H1 (cell line): ENCODE measurements around the gene ABL2.

Experiments used
- EZH2 ChIP-seq: fragments of 200-600 bp; sonication (generic); IDR thresholded peaks from 2 replicates; pipeline ENCODE4 v1.7.1; 2012; ENCODE audit warnings: low read depth, mild to moderate bottlenecking, moderate library complexity, low read length, inconsistent platforms; ENCODE audit not compliant: severe bottlenecking
- POLR2A ChIP-seq, 2 experiments: IDR thresholded peaks; 1 replicate in 1 of 2; 2 replicates in 1 of 2; pipeline ENCODE4 v1.6.1; 2011; ENCODE audit warnings: low read depth in 2 of 2, low read length in 2 of 2, mild to moderate bottlenecking in 2 of 2; ENCODE audit errors: control extremely low read depth in 1 of 2
- SUZ12 ChIP-seq: fragments of 200-600 bp; sonication (generic); IDR thresholded peaks from 2 replicates; pipeline ENCODE4 v1.6.1; 2012; ENCODE audit warnings: mild to moderate bottlenecking, inconsistent platforms, low read length, moderate library complexity, mixed read lengths
- ZNF274 ChIP-seq: IDR thresholded peaks from 2 replicates; pipeline ENCODE4 v1.7.0; 2012; ENCODE audit warnings: low read length, borderline replicate concordance; ENCODE audit errors: extremely low read depth
- TF ChIP-seq, protein P1 (sequence below): IDR thresholded peaks from 2 replicates; pipeline ENCODE4 v1.6.1; 2012; ENCODE audit warnings: inconsistent platforms
- TF ChIP-seq, protein P2 (sequence below), 3 experiments: IDR thresholded peaks; 1 replicate in 2 of 3; 2 replicates in 1 of 3; pipeline versions ENCODE4 v1.5.1 to v1.6.1; 2011; ENCODE audit warnings: low read length in 3 of 3, mild to moderate bottlenecking in 3 of 3, inconsistent platforms in 2 of 3, low read depth in 1 of 3, moderate library complexity in 1 of 3; ENCODE audit not compliant: insufficient read depth in 1 of 3; ENCODE audit errors: control extremely low read depth in 1 of 3
- TF ChIP-seq, protein P3 (sequence below): IDR thresholded peaks from 2 replicates; pipeline ENCODE4 v1.6.1; 2011; ENCODE audit warnings: low read length, improper control_type of control experiment

DNA sequence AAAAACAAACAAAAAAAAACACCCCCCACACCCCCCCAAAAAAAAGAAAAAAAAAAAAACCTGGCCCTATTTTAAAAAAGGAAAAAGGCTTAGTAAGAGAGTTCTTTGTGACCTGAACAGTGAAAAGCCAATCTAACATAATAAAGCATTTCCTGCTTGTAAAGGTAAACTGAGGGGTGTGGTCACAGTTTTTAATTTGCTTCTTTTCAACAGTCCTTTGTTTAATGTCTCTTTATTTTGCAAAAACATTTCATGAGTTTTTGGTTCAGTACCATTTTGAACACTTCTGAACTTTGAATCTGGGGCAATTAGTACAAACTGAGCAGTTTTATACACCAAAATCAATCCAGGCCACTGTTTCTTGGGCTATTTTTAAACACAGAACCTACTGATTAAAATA, 110.0 kb downstream of the ABL2 start:
- TF ChIP-seq, protein P1, sequence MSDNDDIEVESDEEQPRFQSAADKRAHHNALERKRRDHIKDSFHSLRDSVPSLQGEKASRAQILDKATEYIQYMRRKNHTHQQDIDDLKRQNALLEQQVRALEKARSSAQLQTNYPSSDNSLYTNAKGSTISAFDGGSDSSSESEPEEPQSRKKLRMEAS = no peak
- TF ChIP-seq, protein P2, sequence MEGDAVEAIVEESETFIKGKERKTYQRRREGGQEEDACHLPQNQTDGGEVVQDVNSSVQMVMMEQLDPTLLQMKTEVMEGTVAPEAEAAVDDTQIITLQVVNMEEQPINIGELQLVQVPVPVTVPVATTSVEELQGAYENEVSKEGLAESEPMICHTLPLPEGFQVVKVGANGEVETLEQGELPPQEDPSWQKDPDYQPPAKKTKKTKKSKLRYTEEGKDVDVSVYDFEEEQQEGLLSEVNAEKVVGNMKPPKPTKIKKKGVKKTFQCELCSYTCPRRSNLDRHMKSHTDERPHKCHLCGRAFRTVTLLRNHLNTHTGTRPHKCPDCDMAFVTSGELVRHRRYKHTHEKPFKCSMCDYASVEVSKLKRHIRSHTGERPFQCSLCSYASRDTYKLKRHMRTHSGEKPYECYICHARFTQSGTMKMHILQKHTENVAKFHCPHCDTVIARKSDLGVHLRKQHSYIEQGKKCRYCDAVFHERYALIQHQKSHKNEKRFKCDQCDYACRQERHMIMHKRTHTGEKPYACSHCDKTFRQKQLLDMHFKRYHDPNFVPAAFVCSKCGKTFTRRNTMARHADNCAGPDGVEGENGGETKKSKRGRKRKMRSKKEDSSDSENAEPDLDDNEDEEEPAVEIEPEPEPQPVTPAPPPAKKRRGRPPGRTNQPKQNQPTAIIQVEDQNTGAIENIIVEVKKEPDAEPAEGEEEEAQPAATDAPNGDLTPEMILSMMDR (IDR thresholded peaks at IDR 0.05; ENCODE audit: control extremely low read depth in 1 of 3, insufficient read depth in 1 of 3, low read depth in 1 of 3, low read length in 3 of 3) = no peak
- TF ChIP-seq POLR2A (IDR thresholded peaks at IDR 0.05; ENCODE audit: control extremely low read depth in 1 of 2, low read depth in 2 of 2, low read length in 2 of 2) (no peak), ZNF274 (no peak), SUZ12 (no peak), EZH2 (no peak)
- TF ChIP-seq, protein P3, sequence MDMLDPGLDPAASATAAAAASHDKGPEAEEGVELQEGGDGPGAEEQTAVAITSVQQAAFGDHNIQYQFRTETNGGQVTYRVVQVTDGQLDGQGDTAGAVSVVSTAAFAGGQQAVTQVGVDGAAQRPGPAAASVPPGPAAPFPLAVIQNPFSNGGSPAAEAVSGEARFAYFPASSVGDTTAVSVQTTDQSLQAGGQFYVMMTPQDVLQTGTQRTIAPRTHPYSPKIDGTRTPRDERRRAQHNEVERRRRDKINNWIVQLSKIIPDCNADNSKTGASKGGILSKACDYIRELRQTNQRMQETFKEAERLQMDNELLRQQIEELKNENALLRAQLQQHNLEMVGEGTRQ = no peak
